NOMO-1 treated with DMSO at 0.1 percent for 48 hours (cell line): ENCODE data around the gene ADGRV1.
"Not testable (repeated sequence)": the region's sequence is repeated elsewhere in the genome, so short reads cannot be mapped to it uniquely, and the experiment has no call there.

ENCODE experiments used
- DNase-seq: peaks from one replicate; lab custom pipeline; 2025; ENCODE audit not compliant: unreplicated experiment; lab: John Stamatoyannopoulos, UW

ADGRV1 gene

GRCh38 chr5:90598293-90598692 is 39.7 kb downstream of the ADGRV1 start:
- no peak for DNase-seq

DNA sequence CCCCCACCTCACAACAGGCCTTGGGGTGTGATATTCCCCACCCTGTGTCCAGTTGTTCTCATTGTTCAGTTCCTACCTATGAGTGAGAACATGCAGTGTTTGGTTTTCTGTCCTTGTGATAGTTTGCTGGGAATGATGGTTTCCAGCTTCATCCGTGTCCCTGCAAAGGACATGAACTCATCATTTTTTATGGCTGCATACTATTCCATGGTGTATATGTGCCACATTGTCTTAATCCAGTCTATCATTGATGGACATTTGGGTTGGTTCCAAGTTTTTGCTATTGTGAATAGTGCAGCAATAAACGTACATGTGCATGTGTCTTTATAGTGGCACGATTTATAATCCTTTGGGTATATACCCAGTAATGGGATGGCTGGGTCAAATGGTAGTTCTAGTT is 41.7 kb downstream of the ADGRV1 start:
- not testable (repeated sequence) for DNase-seq

DNA sequence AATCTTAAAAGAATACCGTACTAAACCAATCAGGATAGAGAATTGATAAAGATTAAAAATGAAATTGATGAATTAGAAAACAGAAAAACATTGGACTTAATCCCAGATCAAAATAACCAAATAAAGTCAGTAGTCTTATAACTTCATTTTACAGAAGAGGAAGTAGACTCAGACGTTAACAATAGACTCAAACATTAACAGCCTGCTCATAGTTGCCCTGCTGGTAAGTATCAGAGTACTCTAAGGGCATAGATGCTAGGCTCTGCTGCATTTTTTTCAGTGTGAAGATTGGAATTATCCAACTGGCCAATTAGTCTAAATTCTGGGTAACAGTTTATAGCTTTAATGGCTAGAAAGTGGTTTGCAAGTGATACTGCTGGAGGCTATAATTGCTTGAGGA is 42.9 kb downstream of the ADGRV1 start:
- no peak for DNase-seq

- DNase-seq = no peak
These were observed 44.1 kb downstream of the ADGRV1 start for GRCh38 chr5:90602681-90603080.

- DNase-seq = no peak
These were observed 47.9 kb downstream of the ADGRV1 start for GRCh38 chr5:90606539-90606938.

GRCh38 chr5:90612919-90613318 is 54.3 kb downstream of the ADGRV1 start:
- no peak for DNase-seq

DNA sequence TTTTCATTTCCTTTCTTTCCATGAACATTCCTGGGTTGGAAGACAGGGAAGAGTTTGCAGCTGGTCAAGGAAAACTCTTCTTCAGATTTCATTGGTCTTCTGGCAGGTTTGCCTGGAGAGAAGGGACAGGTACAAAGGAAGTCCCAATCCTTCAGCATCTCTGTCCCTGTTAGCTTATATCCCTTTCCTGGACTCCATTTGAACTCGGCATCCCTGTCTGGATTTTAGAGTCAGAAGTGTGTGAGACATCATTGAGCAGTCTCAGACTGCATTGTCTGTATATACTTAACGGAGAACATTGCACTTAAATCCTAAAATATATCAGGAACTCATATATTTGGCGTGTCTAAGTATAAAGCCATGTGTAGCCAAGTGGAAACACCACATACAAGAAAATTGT is 54.9 kb downstream of the ADGRV1 start:
- no peak for DNase-seq

DNA sequence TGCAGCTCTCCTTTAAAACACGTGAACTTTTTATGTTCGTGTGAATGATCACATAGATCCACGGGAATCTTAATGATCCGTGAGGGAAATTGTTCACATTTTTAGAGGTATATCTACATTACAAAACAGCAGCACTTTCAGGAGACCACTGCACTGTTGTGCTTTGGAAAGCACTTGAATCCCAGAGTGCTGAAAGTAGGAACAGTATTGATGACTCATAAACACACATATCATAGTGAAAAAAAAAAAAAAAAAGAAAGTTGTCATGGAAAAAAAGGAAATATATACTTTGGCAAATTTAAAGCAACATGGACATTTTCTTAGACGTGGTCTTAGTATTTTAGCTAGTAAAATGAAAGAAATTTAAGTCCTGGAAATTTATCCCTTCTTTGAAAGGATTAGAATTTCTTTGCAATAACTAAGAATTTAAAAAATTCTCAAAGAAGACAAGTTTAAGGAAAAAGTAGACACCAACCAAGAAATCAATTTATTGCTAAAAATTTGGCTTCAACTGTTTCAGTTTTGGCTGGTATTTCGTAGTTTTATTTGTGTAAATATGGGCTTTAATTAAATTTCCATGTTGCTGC is 55.4 kb downstream of the ADGRV1 start:
- DNase-seq = no peak

DNA sequence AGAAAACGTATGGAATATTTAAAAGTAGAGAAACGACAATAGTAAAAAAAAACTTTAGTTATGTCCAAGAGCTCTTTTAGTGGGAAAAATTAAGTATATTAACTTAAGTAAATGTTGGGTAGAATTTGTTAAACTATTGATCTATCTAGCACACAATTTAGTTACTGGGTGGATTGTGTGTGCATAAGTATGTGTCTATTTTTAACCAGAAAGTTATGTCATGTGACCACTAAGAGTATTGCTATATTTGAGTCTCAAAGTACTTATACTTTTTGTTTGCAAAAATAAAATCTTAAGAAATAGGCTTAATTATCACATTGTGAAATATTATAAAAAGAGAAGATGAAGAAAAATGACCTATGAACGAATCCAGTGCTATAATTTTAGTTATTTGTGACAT is 56.8 kb downstream of the ADGRV1 start:
- no peak for DNase-seq

- no peak for DNase-seq
These were observed 59.5 kb downstream of the ADGRV1 start for GRCh38 chr5:90618071-90618470.

DNA sequence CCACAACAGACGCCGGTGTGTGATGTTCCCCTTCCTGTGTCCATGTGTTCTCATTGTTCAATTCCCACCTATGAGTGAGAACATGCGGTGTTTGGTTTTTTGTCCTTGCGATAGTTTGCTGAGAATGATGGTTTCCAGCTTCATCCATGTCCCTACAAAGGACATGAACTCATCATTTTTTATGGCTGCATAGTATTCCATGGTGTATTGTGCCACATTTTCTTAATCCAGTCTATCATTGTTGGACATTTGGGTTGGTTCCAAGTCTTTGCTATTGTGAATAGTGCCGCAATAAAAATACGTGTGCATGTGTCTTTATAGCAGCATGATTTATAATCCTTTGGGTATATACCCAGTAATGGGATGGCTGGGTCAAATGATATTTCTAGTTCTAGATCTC is 61.2 kb downstream of the ADGRV1 start:
- DNase-seq = not testable (repeated sequence)

GRCh38 chr5:90621848-90622247 is 63.3 kb downstream of the ADGRV1 start:
- no peak for DNase-seq

DNA sequence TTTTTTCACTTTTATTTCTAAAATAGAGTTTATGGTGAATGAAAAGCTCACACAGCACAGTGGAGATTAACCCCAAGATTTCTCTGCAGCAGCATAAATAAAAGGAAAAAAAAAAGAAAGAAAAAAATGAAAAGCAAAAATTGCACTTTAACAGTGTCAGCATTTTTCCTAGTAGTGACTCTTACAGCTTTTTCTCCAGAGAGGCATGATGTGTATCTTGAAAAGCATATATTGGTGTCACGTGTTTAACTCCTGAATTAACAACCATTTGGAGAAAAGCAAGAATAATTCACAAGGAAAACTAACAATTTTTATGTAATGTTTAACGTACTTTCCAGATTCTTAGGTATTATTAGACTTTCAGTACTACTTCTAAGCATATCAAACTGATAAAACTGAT is 67.9 kb downstream of the ADGRV1 start:
- no peak for DNase-seq

DNA sequence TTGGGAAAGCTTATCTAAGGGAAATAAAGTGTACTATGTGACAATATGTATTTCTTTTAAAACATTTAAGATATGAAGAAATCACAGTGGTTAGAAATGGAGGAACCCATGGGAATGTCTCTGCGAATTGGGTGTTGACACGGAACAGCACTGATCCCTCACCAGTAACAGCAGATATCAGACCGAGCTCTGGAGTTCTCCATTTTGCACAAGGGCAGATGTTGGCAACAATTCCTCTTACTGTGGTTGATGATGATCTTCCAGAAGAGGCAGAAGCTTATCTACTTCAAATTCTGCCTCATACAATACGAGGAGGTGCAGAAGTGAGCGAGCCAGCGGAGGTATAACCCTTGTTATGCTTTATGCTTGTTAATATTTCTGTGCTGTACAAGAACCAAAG is 69.9 kb downstream of the ADGRV1 start:
- no peak for DNase-seq

DNA sequence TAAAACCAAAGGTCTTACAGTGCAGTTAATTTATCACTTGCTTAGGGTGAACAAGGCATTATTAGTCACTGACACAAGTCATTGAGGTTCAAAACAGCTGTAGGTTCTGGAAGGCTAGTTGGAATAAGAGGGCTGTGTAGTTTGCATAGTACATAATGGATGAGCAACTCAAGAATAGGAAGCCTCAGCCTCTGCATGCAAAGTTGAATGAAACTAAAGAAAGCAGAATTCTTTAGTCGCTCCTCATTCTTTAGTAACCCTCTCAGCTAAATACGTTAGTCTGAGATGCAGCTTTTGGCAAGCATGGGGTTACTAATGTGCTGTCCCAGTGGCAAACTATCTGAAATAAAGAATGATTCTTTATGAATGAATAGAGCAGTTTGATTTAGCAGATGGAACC is 74.2 kb downstream of the ADGRV1 start:
- no peak for DNase-seq

GRCh38 chr5:90636948-90637347 is 78.4 kb downstream of the ADGRV1 start:
- DNase-seq = no peak

DNA sequence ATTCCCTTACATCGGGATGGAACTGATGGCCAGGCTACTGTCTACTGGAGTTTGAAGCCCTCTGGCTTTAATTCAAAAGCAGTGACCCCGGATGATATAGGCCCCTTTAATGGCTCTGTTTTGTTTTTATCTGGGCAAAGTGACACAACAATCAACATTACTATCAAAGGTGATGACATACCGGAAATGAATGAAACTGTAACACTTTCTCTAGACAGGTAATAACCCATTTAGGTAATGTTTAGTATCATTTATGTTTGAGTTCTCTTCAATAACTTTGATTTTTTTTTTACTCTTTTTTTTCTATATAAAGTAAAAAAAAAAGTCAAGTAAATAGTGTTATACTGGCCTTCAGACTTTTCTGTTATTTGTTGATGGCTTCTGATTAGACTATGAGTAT is 79.1 kb downstream of the ADGRV1 start:
- no peak for DNase-seq

GRCh38 chr5:90638878-90639277 is 80.3 kb downstream of the ADGRV1 start:
- no peak for DNase-seq

DNA sequence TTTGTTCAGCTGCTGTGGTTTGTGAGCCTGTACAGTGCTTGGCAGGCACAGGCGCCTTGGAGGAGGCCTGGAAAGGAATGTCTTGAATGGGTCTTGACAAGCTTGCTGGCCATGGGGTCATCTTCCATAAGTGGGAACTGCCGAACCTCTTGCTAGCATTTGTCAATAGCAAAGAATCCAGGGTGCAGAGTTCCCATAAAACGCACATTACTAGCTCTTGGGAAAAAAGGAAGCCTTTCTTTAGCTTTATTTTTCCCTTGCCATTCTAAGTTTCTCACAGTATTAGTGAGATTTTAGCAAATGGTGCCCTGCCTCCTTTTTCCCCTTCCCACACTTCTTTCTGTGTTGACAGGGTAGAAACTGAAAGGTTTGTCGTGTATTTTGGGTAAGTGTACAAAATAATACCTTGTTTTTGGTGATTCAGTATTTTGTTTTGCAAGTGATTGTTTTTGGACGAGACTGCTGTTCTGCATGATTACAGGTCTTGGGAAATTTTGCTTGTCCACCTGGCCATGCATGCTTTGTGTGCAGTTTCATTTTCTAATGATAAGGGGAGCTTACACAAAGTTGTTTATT is 82.0 kb downstream of the ADGRV1 start:
- DNase-seq = no peak

GRCh38 chr5:90641528-90641927 is 82.9 kb downstream of the ADGRV1 start:
- DNase-seq = peak; percentile 22

GRCh38 chr5:90642706-90643229 is 84.2 kb downstream of the ADGRV1 start:
- no peak for DNase-seq

GRCh38 chr5:90644132-90644531 is 85.5 kb downstream of the ADGRV1 start:
- no peak for DNase-seq

GRCh38 chr5:90645024-90645610 is 86.5 kb downstream of the ADGRV1 start:
- no peak for DNase-seq
